T-cell (primary cell): Measurements from ENCODE around the gene TMCO2. TPM values are rescaled to one million over a fixed set of nuclear protein-coding genes. Genes with fewer than 3 reads are reported as not detected.

Source experiments
- ATAC-seq, 4 experiments: fragments of 200-7000 bp in 3 of 4; fragments of 150-1000 bp in 1 of 4; cut with Tn5 transposase; replicated peaks in 1 of 4; 1 replicate in 3 of 4; 2 replicates in 1 of 4; pipeline ENCODE4 v1.10.0; 2021; ENCODE audit warnings: moderate library complexity in 3 of 4, mild to moderate bottlenecking in 2 of 4, moderate number of reproducible peaks in 1 of 4
- CTCF ChIA-PET, 2 donors: fragments of 300-600 bp; sonication (Branson Sonifier 250); formaldehyde crosslinking; loops; one replicate each; lab custom pipeline; 2022; ENCODE audit warnings: antibody characterized with exemption in 2 of 2; lab: Charles Lee
- POLR2A ChIA-PET, 2 donors: fragments of 300-600 bp; sonication (Branson Sonifier 250); formaldehyde crosslinking; loops; one replicate each; lab custom pipeline; 2022; ENCODE audit warnings: antibody characterized with exemption in 2 of 2; lab: Charles Lee
- DNase-seq, 35 experiments: peaks; one replicate each; pipeline versions ENCODE4 v3.0.0 to v3.0.0-alpha.2; 2013 to 2023
- H3K27ac ChIP-seq: one replicate; pipeline ENCODE4 v1.5.1; 2013; ENCODE audit warnings: low read length
- H3K27me3 ChIP-seq, 2 experiments: replicated peaks in 1 of 2; 1 replicate in 1 of 2; 2 replicates in 1 of 2; pipeline versions ENCODE4 v1.6.1 to v1.7.0; 2013; ENCODE audit warnings: low read length in 1 of 2, mixed read lengths in 1 of 2; ENCODE audit not compliant: control insufficient read depth in 2 of 2, insufficient read depth in 2 of 2; ENCODE audit errors: extremely low read depth in 1 of 2
- H3K36me3 ChIP-seq, 2 donors: 1 replicate in 1 of 2; 2 replicates in 1 of 2; pipeline versions ENCODE4 v1.6.1 to v1.7.0; 2013; ENCODE audit warnings: low read length in 1 of 2; ENCODE audit not compliant: control insufficient read depth in 2 of 2, insufficient read depth in 1 of 2; ENCODE audit errors: extremely low read depth in 1 of 2
- H3K4me1 ChIP-seq, 2 experiments: 1 replicate in 1 of 2; 2 replicates in 1 of 2; pipeline versions ENCODE4 v1.6.1 to v1.7.0; 2013; ENCODE audit warnings: low read length in 2 of 2, mixed read lengths in 1 of 2; ENCODE audit not compliant: insufficient read depth in 2 of 2, control insufficient read depth in 1 of 2; ENCODE audit errors: extremely low read depth in 1 of 2
- H3K4me3 ChIP-seq, 2 donors: 1 replicate in 1 of 2; 2 replicates in 1 of 2; pipeline versions ENCODE4 v1.5.1 to v1.7.0; 2013; ENCODE audit warnings: mild to moderate bottlenecking in 2 of 2, low read length in 1 of 2, moderate library complexity in 1 of 2; ENCODE audit not compliant: control insufficient read depth in 1 of 2; ENCODE audit errors: extremely low read depth in 1 of 2
- H3K9me3 ChIP-seq: 2 replicates; pipeline ENCODE4 v1.7.0; 2013
- H3K27ac Mint-ChIP-seq, 2 donors: one replicate each; pipeline ENCODE4 v1.8.0; 2020 to 2021; ENCODE audit warnings: mild to moderate bottlenecking in 2 of 2, mixed read lengths in 2 of 2
- H3K27me3 Mint-ChIP-seq, 2 donors: one replicate each; pipeline ENCODE4 v1.8.0; 2021 to 2022; ENCODE audit warnings: mixed read lengths in 2 of 2
- H3K36me3 Mint-ChIP-seq: one replicate; pipeline ENCODE4 v1.8.0; 2021; ENCODE audit warnings: mixed read lengths
- H3K4me1 Mint-ChIP-seq, 3 donors: one replicate each; pipeline ENCODE4 v1.8.0; 2020 to 2022; ENCODE audit warnings: mixed read lengths in 3 of 3, mild to moderate bottlenecking in 1 of 3
- H3K4me3 Mint-ChIP-seq, 3 donors: one replicate each; pipeline ENCODE4 v1.8.0; 2020 to 2022; ENCODE audit warnings: mild to moderate bottlenecking in 3 of 3, mixed read lengths in 3 of 3, moderate library complexity in 3 of 3
- H3K9me3 Mint-ChIP-seq, 3 donors: one replicate each; pipeline ENCODE4 v1.8.0; 2020 to 2022; ENCODE audit warnings: mixed read lengths in 3 of 3
- WGBS: methylation state at CpG from one replicate; pipeline ENCODE4 v1.1.5; 2013; ENCODE audit warnings: missing lambda C conversion rate; ENCODE audit not compliant: insufficient coverage; 5-methylcytosine and 5-hydroxymethylcytosine counted together
- total RNA-seq, 35 experiments: library from RNA in 6 of 35; stranded (reverse) in 6 of 35; fragments of 120-200 nt in 1 of 35; gene quantifications; one replicate each; pipeline versions ENCODE4 v1.2.1 to v1.2.4 and lab custom pipeline; 2013 to 2026

Gene TMCO2
- total RNA-seq, 5 donors from 2014 or later (not counting 1 experiment from before 2014, with no cell fraction given) = not detected

GRCh38 chr1:40281853-40282252 is 34.1 kb downstream of the TMCO2 start:
- DNase-seq = no peak
- Mint-ChIP-seq H3K4me1 (no peaks in the 10 kb centered on the region), H3K27me3 (no peaks in the 10 kb centered on the region), H3K36me3 (peaks cover 25% of the 10 kb centered on the region), H3K4me3 (no peak overlapping the region), H3K9me3 (no peaks in the 10 kb centered on the region), H3K27ac (no peak overlapping the region)
- H3K27me3 ChIP-seq = no peaks in the 10 kb centered on the region
- peaks cover 4 to 43% of the 10 kb centered on the region in 2 donors for H3K36me3 ChIP-seq
- H3K9me3 ChIP-seq = no peaks in the 10 kb centered on the region
- ChIA-PET POLR2A (interaction anchor here in 1 of 2 donors (0.6 kb wide), 1 partner anchor 132 kb away, joined by 6 read pairs; no protein-coding TSS in a partner anchor), CTCF (interaction anchor here in 1 of 2 donors (0.6 to 1.6 kb wide), 3 partner anchors 33 to 462 kb away, joined by 3 to 4 read pairs (median 3); no protein-coding TSS in a partner anchor)
- no peaks in the 10 kb centered on the region for H3K4me1 ChIP-seq
- ATAC-seq = no peak
- 100% methylated on average over 1 of the region's 2 CpGs for WGBS
- H3K27ac ChIP-seq = no peak overlapping the region
- no peak overlapping the region for H3K4me3 ChIP-seq

GRCh38 chr1:40291293-40291692 is 43.6 kb downstream of the TMCO2 start:
- CTCF ChIA-PET = interaction anchor here in 1 of 2 donors (0.5 to 1.3 kb wide), 3 partner anchors 139 to 374 kb away, joined by 4 to 5 read pairs (median 5); partner anchors contain the start of gene RIMS3
- H3K27me3 Mint-ChIP-seq = no peaks in the 10 kb centered on the region
- ATAC-seq = no peak

GRCh38 chr1:40299366-40300248 is 51.9 kb downstream of the TMCO2 start:
- H3K27me3 Mint-ChIP-seq = no peaks in the 10 kb centered on the region
- CTCF ChIA-PET = interaction anchor here in 1 of 2 donors (0.6 kb wide), 1 partner anchor 72 kb away, joined by 5 read pairs; no protein-coding TSS in a partner anchor
- H3K4me1 ChIP-seq = no peaks in the 10 kb centered on the region
- H3K27ac ChIP-seq = no peak overlapping the region
- WGBS = 57% methylated on average over 6 of the region's 8 CpGs
- H3K4me3 Mint-ChIP-seq = no peak overlapping the region
- ATAC-seq (no peak), DNase-seq (no peak)
- no peaks in the 10 kb centered on the region for H3K36me3 Mint-ChIP-seq
- no peak overlapping the region for H3K4me3 ChIP-seq
- H3K9me3 ChIP-seq = no peaks in the 10 kb centered on the region
- H3K9me3 Mint-ChIP-seq = no peaks in the 10 kb centered on the region
- H3K4me1 Mint-ChIP-seq = no peaks in the 10 kb centered on the region
- POLR2A ChIA-PET = no interaction called here
- no peaks in the 10 kb centered on the region for H3K36me3 ChIP-seq
- H3K27me3 ChIP-seq = peaks cover 0 to 4% of the 10 kb centered on the region in 2 experiments
- no peak overlapping the region for H3K27ac Mint-ChIP-seq

More at GRCh38 chr1:40291293-40291692, 43.6 kb downstream of the TMCO2 start:
- Histone ChIP-seq H3K36me3 (peaks cover 3 to 48% of the 10 kb centered on the region in 2 donors), H3K27ac (no peak overlapping the region), H3K27me3 (no peaks in the 10 kb centered on the region), H3K4me3 (no peak overlapping the region), H3K9me3 (no peaks in the 10 kb centered on the region), H3K4me1 (no peaks in the 10 kb centered on the region)
- no CpG with 5 or more reads among the region's 2 CpGs for WGBS
- Mint-ChIP-seq H3K9me3 (no peaks in the 10 kb centered on the region), H3K4me3 (no peak overlapping the region), H3K27ac (no peak overlapping the region), H3K36me3 (peaks cover 39% of the 10 kb centered on the region), H3K4me1 (peaks cover 0 to 2% (median 0%) of the 10 kb centered on the region in 3 donors)
- POLR2A ChIA-PET = interaction anchor here (0.5 to 0.7 kb wide), 7 partner anchors 12 to 151 kb away, joined by 3 to 8 read pairs (median 4); no protein-coding TSS in a partner anchor
- no peak for DNase-seq

GRCh38 chr1:40300249-40300567 is 52.5 kb downstream of the TMCO2 start:
- Mint-ChIP-seq H3K27me3 (no peaks in the 10 kb centered on the region), H3K36me3 (no peaks in the 10 kb centered on the region), H3K4me1 (no peaks in the 10 kb centered on the region), H3K27ac (no peak overlapping the region), H3K4me3 (no peak overlapping the region), H3K9me3 (no peaks in the 10 kb centered on the region)
- ChIA-PET CTCF (interaction anchor here in 1 of 2 donors (0.6 kb wide), 1 partner anchor 72 kb away, joined by 5 read pairs; no protein-coding TSS in a partner anchor), POLR2A (no interaction called here)
- Histone ChIP-seq H3K27ac (no peak overlapping the region), H3K4me1 (no peaks in the 10 kb centered on the region), H3K27me3 (peaks cover 0 to 4% of the 10 kb centered on the region in 2 experiments), H3K9me3 (no peaks in the 10 kb centered on the region), H3K36me3 (no peaks in the 10 kb centered on the region), H3K4me3 (no peak overlapping the region)
- 67% methylated on average over 1 of the region's 1 CpG for WGBS
- no peak for DNase-seq
- ATAC-seq = no peak

- Mint-ChIP-seq H3K9me3 (no peaks in the 10 kb centered on the region), H3K36me3 (no peaks in the 10 kb centered on the region), H3K4me1 (no peaks in the 10 kb centered on the region), H3K27me3 (no peaks in the 10 kb centered on the region), H3K4me3 (no peak overlapping the region), H3K27ac (no peak overlapping the region)
- no peaks in the 10 kb centered on the region for H3K4me1 ChIP-seq
- CTCF ChIA-PET = no interaction called here
- peaks cover 0 to 4% of the 10 kb centered on the region in 2 experiments for H3K27me3 ChIP-seq
- no peaks in the 10 kb centered on the region for H3K9me3 ChIP-seq
- 90% methylated on average over 1 of the region's 9 CpGs for WGBS
- POLR2A ChIA-PET = no interaction called here
- H3K27ac ChIP-seq = no peak overlapping the region
- H3K36me3 ChIP-seq = no peaks in the 10 kb centered on the region
- H3K4me3 ChIP-seq = no peak overlapping the region
- no peak for DNase-seq
- ATAC-seq = no peak
Measured at GRCh38 chr1:40300651-40301050, 52.9 kb downstream of the TMCO2 start.

- Mint-ChIP-seq H3K36me3 (no peaks in the 10 kb centered on the region), H3K27ac (no peak overlapping the region), H3K9me3 (no peaks in the 10 kb centered on the region), H3K27me3 (no peaks in the 10 kb centered on the region), H3K4me1 (no peaks in the 10 kb centered on the region), H3K4me3 (no peak overlapping the region)
- peaks cover 0 to 4% of the 10 kb centered on the region in 2 experiments for H3K27me3 ChIP-seq
- no peaks in the 10 kb centered on the region for H3K9me3 ChIP-seq
- DNase-seq (no peak), ATAC-seq (no peak)
- H3K4me1 ChIP-seq = no peaks in the 10 kb centered on the region
- CTCF ChIA-PET = interaction anchor here in 1 of 2 donors (0.5 kb wide), 1 partner anchor 318 kb away, joined by 4 read pairs; no protein-coding TSS in a partner anchor
- WGBS = 98% methylated on average over 5 of the region's 10 CpGs
- H3K36me3 ChIP-seq = no peaks in the 10 kb centered on the region
- no peak overlapping the region for H3K27ac ChIP-seq
- H3K4me3 ChIP-seq = no peak overlapping the region
- POLR2A ChIA-PET = no interaction called here
Measured at GRCh38 chr1:40301066-40301465, 53.3 kb downstream of the TMCO2 start.
